ENCODE results near the gene PCNX4. TPM values are rescaled to one million over a fixed set of nuclear protein-coding genes. Genes with fewer than 3 reads are reported as not detected.

PCNX4 gene
- total and polyA plus RNA-seq, 8 donors = 6.8 to 105 (median 30.7) TPM

GRCh38 chr14:60116181-60116580 is 24.5 kb downstream of the PCNX4 start:
- no peak for TF ChIP-seq POLR2AphosphoS5 (IDR thresholded peaks at IDR 0.05)
- TF ChIP-seq EP300 (IDR thresholded peaks at IDR 0.05) = no peak
- no peak for TF ChIP-seq POLR2A (IDR thresholded peaks at IDR 0.05)
- TF ChIP-seq CTCF (IDR thresholded peaks at IDR 0.05) = no peak

GRCh38 chr14:60125918-60126317 is 34.2 kb downstream of the PCNX4 start:
- no peaks in the 10 kb centered on the region for H3K4me1 ChIP-seq
- DNase-seq = no peak
- no peak for TF ChIP-seq POLR2A (IDR thresholded peaks at IDR 0.05)
- TF ChIP-seq POLR2AphosphoS5 (IDR thresholded peaks at IDR 0.05) = no peak
- no peak for TF ChIP-seq EP300 (IDR thresholded peaks at IDR 0.05)
- TF ChIP-seq CTCF (IDR thresholded peaks at IDR 0.05) = no peak
- peaks cover 20 to 76% (median 69%) of the 10 kb centered on the region in 4 donors for H3K36me3 ChIP-seq
- H3K27ac ChIP-seq = no peak overlapping the region
- H3K4me3 ChIP-seq = no peak overlapping the region
- intact Hi-C loops (cut with DNase I; ENCODE audit: low total_unique reads) = no loop called here
- no peaks in the 10 kb centered on the region for H3K9me3 ChIP-seq
- no peaks in the 10 kb centered on the region for H3K27me3 ChIP-seq

More at GRCh38 chr14:60116181-60116580, 24.5 kb downstream of the PCNX4 start:
- H3K4me3 ChIP-seq = no peak overlapping the region
- DNase-seq = no peak
- H3K36me3 ChIP-seq = peaks cover 14 to 64% (median 51%) of the 10 kb centered on the region in 4 donors
- no peak overlapping the region for H3K27ac ChIP-seq
- H3K9me3 ChIP-seq = no peaks in the 10 kb centered on the region
- intact Hi-C loops (cut with DNase I; ENCODE audit: low total_unique reads) = no loop called here
- H3K4me1 ChIP-seq = peaks cover 0 to 12% (median 0%) of the 10 kb centered on the region in 4 donors
- 70 to 84% (median 79%) methylated on average over 4 of the region's 4 CpGs for WGBS, 5 donors
- no peaks in the 10 kb centered on the region for H3K27me3 ChIP-seq

- H3K27me3 ChIP-seq = no peaks in the 10 kb centered on the region
- no peak for DNase-seq
- 85 to 96% (median 91%) methylated on average over 2 of the region's 2 CpGs for WGBS, 5 donors
- no peak overlapping the region for H3K4me3 ChIP-seq
- H3K4me1 ChIP-seq = no peaks in the 10 kb centered on the region
- H3K27ac ChIP-seq = no peak overlapping the region
- peaks cover 0 to 10% (median 9%) of the 10 kb centered on the region in 4 donors for H3K36me3 ChIP-seq
- intact Hi-C loops (cut with DNase I; ENCODE audit: low total_unique reads) = no loop called here
- TF ChIP-seq CTCF (IDR thresholded peaks at IDR 0.05) = no peak
- no peak for TF ChIP-seq POLR2AphosphoS5 (IDR thresholded peaks at IDR 0.05)
- TF ChIP-seq POLR2A (IDR thresholded peaks at IDR 0.05) = no peak
- TF ChIP-seq EP300 (IDR thresholded peaks at IDR 0.05) = no peak
- H3K9me3 ChIP-seq = no peaks in the 10 kb centered on the region
These were observed 41.8 kb downstream of the PCNX4 start for GRCh38 chr14:60133487-60133886.

GRCh38 chr14:60134702-60135101 is 43.0 kb downstream of the PCNX4 start:
- no peak for TF ChIP-seq POLR2AphosphoS5 (IDR thresholded peaks at IDR 0.05)
- no peaks in the 10 kb centered on the region for H3K27me3 ChIP-seq
- 93 to 96% (median 95%) methylated on average over 3 of the region's 3 CpGs for WGBS, 5 donors

GRCh38 chr14:60151715-60152114 is 60.0 kb downstream of the PCNX4 start:
- TF ChIP-seq EP300 (IDR thresholded peaks at IDR 0.05) (no peak), POLR2AphosphoS5 (IDR thresholded peaks at IDR 0.05) (peak in 2 of 3 donors; percentile 36 to 71)
- Histone ChIP-seq H3K9me3 (no peaks in the 10 kb centered on the region), H3K27ac (peak overlapping the region in 4 of 5 donors; percentile 27 to 76 (median 52)), H3K4me3 (no peak overlapping the region), H3K27me3 (no peaks in the 10 kb centered on the region), H3K4me1 (peaks cover 0 to 50% (median 21%) of the 10 kb centered on the region in 4 donors), H3K36me3 (peaks cover 18 to 86% (median 72%) of the 10 kb centered on the region in 4 donors)
- DNase-seq = peak; percentile 59 to 70
- 41 to 57% (median 50%) methylated on average over 3 of the region's 3 CpGs for whole genome bisulfite sequencing, 5 donors
- intact Hi-C loops (cut with DNase I; ENCODE audit: low total_unique reads) = no loop called here

More at GRCh38 chr14:60134702-60135101, 43.0 kb downstream of the PCNX4 start:
- Histone ChIP-seq H3K9me3 (no peaks in the 10 kb centered on the region), H3K36me3 (peaks cover 0 to 10% (median 8%) of the 10 kb centered on the region in 4 donors), H3K27ac (no peak overlapping the region), H3K4me3 (no peak overlapping the region), H3K4me1 (no peaks in the 10 kb centered on the region)
- no peak for DNase-seq
- intact Hi-C loops (cut with DNase I; ENCODE audit: low total_unique reads) = no loop called here

Data from stomach (tissue), 9 donors.